HG02981 (cell line): ENCODE results near the gene RRN3.
"Not testable (repeated sequence)": the region's sequence is repeated elsewhere in the genome, so short reads cannot be mapped to it uniquely, and the experiment has no call there.

Source experiments
- ATAC-seq: cut with Tn5 transposase; IDR thresholded peaks from one replicate; pipeline ENCODE4 v1.9.1; 2021; ENCODE audit warnings: mild to moderate bottlenecking, moderate library complexity; ENCODE audit not compliant: unreplicated experiment

RRN3 gene

DNA sequence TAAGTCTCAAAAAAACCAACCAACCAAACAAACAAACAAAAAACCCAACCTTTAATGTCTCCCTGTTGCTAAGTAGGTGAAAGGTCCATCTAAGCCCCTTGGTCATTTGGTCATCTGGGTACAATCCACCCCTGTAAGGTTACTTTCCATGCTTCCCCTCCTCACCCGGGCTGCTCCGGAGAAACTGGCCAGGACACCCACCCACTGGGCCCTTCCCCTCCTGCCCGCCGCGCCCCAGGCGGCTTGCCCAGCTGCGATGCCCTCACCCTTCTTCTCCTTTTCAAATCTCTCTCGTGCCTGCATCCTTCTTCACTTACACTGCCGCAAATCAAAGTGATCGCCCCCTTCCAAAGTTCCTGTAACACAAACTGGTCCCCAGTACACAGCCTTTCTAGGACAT is 40.2 kb downstream of the RRN3 start:
- ATAC-seq: no peak

DNA sequence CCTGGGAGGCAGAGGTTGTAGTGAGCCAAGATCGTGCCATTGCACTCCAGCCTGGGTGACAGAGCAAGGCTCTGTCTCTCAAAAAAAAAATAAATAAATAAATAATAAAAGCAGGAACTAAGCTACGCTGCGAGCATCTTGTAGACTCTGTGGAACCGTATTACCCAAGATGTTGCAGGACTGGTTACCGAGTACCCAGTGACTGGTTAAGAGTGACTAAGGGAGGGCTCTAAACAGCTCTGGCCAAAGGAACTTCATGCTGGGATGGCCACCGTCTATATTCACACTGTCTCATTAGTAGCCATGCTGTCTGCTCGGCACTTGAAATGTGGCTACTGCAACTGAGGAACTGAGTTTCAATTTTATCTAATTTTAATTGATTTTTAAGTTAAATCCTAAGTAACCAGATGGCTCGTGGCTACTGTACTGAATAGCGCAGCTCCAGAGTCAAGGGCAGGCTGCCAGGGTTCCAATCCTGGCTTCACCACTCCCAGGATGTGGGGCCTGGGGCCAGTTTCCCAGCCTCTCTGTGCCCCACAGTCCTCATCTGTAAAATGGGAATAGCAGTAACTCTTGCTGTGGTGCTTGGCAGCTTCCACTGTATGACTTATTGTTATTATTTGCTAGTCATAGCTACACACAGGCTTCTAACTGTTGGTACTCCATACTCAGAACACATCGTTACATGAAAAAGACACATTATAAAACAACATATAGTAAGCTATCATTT is 41.2 kb downstream of the RRN3 start:
- ATAC-seq: no peak

DNA sequence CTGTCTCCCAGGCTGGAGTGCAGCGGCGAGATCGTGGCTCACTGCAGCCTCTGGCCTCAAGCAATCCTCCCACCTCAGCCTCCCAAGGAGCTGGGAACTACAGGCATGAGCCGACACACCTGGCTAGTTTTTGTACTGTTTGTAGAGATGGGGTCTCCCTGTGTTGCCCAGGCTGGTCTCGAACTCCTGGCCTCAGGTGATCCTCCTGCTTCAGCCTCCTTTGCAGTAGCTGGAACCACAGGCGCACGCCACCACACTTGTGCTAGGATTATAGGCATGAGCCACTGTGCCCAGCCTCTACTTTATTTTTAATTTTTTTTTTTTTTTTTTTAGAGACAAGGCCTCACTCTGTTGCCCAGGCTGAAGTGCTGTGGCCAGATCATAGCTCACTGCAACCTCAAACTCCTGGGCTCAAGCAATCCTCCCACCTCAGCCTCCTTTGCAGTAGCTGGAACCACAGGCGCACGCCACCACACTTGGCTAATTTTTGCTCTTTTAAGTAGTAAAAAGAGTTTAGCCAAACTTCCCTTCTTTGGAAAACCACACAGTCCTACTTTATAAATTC is 42.6 kb downstream of the RRN3 start:
- no peak for ATAC-seq

DNA sequence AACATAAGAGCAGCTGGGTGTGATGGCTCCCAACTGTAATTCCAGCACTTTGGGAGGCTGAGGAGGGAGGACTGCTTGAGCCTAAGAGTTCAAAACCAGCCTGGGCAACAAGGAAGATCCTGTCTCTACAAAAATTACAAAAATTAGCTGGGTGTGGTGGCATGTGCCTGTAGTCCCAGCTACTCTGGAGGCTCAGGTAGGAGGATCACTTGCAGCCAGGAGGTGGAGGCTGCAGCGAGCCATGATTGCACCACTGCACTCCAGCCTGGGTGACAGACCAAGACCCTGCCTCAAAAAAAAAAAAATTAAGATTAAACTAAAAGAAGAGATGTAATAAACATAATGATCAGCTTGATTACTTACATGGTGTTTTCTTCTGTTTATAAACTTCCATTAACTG is 43.6 kb downstream of the RRN3 start:
- ATAC-seq: not testable (repeated sequence)

DNA sequence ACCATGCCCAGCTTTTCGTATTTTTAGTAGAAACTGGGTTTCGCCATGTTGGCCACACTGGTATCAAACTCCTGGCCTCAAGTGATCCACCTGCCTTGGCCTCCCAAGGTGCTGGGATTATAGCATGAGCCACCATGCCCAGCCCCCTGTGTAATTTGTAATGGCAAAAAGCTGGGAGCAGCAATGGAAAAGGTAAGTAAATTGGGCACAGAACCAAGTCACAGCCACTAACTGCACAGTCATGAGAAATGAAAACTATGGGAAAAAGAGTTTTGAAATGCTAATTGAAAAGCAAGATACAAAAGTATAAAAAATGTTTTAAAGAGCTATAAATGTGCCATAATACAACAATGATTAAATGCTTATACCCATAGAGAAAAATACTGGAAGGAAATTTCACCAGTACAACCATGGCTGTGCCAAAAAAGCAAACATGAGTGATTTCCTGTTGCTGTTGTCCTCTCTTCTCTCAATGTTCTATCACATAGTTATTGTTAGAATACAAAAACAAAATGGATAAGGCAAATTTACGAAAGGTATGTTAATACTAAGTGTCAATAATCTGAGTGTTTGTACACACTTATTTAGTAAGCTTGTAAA is 44.4 kb downstream of the RRN3 start:
- ATAC-seq: no peak

DNA sequence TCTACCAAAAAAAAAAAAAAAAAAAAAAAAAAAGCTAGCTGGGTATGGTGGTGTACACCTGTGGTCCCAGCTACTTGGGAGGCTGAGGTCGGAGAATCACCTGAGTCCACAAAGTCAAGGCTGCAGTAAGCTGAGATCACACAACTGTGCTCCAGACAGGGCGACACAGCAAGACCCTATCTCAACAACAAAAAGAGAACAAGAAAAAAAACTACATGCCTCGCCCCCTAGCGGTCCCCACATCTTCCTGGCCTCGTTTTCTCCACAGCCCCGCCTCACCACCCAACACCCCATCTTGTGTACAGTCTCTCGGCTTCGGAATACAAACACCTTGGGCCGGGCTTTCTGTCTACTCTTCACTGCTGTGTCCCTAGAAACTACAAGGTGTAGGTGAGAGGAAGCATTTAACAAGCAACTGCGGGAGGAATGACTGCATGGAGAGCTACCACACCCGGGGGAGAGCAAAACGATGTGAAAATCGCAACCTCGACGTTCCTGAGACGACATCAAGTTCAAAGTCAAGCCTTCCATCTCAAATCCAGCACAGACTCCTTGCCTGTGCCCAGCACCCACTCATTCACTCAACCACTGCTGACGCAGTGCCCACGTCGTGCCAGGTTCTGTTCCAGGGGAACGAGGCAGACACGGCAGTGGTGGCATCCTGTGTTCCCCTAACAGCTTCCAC is 47.2 kb downstream of the RRN3 start:
- no peak for ATAC-seq

DNA sequence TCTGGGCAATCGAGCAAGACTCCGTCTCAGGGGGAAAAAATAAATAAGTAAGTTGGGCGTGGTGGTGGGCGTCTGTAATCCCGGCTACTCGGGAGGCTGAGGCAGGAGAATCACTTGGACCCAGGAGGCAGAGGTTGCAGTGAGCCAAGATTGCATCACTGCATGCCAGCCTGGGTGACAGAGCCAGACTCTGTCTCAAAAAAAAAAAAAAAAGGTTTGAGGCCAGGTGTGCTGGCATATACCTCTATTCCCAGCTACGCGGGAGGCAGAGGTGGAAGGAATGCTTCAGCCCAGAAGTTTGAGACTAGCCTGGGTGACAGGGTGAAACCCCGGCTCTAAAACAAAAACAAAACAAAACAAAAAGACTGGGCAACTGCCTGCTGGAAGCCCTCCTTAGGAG is 48.8 kb downstream of the RRN3 start:
- ATAC-seq: not testable (repeated sequence)

DNA sequence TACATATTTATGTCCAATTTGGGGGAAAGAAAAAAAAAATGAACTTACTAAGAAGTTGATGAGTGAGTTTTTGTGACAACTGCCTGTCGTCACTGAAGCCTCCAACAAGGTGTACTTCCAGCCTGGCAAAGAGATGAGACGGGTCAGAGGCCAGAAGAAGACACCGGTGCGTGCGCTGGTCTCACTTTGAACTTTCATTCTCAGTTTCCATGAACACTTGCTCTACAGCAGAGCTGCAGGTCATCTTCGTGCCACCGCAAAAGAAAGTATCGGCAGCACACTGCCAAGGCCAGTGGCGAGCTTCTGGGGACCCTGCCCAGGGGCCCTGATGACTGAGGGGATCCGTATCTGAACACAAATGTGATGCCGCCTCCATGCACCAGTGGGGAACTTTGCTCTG is 49.8 kb downstream of the RRN3 start:
- no peak for ATAC-seq

DNA sequence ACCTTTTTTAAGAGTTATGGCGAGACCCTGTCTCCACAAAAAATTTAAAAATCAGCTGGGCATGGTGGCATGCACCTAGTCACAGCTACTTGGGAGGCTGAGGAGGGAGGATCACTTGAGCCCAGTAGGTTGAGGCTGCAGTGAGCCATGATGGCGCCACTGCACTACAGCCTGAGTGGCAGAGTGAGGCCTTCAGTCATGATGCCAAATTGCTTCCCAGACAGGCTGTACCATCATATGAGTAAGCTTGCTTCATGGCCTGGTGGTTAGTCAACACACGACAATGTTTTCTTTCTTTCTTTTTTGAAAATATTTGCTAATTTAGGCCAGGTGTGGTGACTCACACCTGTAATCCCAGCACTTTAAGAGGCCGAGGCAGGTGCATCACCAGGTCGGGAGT is 50.7 kb downstream of the RRN3 start:
- ATAC-seq: no peak

DNA sequence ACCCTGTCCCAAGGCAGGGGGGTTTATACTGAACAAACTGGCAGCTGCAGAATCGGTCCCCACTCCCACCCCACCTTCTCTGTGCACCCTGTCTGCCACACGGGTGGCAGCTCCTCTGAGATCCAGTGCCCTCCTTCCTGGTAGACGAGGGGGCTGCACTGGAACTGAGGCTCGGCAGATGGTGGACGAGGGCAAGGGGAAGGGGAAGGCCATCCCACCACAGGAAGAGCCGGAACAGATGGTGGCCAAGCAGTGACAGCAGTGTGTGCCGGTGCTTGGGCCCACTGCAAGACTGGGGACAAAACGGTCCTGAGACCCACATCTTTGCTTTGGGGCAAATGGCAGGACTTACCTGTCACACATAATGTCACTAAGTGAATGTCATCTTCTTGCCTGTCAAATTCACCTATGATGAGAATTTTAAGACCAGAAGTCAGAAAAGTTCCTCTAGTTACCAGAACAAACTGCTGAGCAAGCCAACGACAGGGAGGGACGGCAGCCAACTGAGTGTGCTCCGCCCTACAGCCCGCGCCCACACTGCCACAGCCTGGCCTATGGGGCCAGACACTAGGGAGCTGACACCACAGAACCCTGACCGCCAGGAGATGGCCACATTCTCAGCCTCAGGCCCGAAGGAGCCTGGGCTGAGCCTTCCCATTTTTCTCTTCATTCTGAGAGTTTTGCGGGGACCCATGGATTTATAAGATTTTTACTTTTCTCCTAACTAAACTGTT is 52.6 kb downstream of the RRN3 start:
- no peak for ATAC-seq

DNA sequence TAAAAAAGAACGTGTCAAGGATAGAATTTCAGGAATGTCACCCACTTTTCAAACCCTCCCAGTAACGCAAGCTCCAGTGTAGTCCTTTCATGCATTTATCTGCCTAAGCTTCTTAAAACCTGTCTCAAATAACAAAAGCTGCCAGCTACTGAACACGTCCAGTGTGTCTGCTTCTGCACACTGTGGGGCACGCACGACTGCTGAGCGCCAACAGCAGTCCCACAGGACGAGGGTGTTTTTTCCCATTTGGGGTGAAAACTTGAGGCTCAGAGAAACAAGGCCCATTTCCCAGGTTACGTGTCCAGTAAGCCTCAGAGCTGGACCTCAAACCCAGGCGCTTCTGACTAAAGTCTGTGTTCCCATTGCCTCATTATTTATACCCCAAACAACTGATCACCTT is 55.4 kb downstream of the RRN3 start:
- no peak for ATAC-seq

DNA sequence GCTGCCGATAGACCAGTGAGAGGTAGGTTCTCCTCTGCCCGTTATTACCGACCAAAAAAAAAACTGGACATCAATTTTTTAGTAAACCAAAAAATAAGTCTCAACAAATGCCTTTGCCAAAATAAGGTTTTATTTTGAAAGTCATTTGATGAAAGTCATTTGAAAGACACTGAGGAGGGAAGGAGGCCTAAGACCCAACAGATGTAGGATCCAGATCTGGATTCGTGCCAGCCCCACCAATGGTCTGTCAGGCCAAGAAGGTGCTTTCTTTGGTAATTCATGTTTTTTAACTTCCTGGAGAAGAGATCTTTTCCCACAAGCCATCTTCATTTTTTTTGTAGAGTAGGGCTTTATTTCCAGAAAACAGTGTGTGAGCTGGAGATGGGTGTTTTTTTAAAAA is 56.3 kb downstream of the RRN3 start:
- no peak for ATAC-seq

DNA sequence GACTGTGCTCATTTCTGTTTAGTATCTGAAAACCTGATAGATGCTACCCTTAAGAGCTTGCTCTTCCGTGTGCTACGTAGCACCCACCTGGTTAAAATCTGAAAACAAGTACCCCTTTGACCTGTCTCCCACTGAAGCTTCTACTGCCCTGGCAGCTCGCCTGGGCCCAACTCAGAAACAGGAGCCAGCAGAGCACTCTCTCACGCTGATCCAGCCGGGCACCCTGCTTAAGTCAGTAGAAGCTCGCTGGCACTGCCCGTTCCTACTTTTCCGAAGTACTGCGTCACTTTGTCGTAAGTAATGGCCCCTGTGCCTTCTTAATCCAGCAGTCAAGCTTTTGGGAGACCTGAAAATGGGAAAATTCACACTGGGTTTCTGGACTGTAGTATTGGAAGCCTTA is 57.1 kb downstream of the RRN3 start:
- ATAC-seq: no peak

DNA sequence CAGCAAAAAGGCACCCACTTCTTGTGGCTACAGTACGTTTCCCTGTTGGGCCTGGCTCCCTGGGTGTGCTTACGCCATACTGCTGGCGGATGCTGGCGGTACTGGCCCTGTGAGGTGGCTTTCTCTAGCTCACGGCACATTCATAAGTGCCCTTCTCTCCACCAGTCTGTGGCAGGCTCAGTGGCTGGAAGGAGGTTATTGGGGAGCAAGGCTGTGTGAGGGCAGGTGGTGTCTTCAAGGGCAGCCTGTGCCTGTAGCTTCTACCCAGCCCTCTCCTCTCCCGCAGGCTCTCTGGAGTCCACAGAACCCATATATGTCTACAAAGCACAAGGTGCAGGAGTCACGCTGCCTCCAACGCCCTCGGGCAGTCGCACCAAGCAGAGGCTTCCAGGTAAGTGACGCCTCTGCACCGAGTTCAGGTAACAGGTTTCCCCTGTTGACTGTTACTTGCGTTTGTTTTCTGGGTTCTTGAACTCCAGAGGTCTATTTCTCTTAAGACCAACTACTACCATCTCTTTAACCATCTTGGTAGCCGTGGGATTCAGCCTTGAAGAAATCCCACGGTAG is 58.8 kb downstream of the RRN3 start:
- ATAC-seq: no peak

DNA sequence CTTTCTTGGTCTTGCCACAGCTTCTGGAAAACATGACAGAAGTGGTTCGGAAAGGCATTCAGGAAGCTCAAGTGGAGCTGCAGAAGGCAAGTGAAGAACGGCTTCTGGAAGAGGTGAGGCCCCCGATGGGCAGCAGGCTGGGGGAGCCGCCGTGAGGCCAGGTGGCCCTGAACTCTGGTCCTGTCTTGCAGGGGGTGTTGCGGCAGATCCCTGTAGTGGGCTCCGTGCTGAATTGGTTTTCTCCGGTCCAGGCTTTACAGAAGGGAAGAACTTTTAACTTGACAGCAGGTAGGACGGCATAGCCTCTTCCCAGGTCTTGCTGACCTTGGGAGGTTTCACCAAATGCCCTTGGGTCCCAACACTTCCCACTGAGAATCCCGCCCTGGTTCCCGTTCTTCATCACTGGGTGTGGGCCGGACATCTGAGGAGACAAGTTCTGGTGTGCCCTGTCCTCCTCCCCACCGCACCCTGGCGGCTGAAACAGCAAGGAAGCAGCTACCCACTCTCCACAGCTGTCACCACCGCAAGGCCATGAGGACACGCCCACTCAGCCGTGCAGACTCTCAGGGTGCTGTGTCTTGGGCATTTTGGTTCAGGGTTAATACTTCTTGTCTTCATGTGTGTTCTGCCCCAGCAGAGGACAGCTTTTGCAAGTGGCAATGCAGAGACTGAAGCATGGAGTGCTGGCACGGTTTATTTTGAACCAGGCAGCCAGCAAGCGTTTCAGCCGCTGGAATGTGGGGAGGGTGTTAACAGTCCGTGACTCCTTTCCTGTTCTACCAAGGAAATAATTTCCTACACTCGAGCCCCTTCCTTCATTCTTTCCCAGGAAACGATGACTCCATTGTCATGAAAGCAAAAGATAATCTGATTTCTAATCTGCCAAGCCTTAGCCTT is 59.6 kb downstream of the RRN3 start:
- no peak for ATAC-seq

DNA sequence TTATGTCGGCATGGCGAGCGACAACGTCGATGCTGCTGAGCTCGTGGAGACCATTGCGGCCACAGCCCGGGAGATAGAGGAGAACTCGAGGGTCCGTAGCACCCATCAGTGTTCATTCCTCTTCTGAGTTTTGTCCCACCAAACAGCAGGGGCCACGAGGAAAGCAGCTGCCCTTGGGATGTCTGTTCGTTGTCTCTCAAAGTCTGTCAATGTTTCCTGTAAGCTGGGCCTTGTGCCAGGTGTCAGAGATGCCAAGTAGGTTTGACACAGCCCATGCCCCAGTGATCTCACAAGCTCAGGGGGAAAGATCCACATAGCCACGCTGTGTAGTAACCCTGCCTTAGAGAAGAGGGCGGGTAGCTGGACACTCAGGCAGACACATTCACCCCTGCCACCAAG is 60.8 kb downstream of the RRN3 start:
- ATAC-seq: no peak

DNA sequence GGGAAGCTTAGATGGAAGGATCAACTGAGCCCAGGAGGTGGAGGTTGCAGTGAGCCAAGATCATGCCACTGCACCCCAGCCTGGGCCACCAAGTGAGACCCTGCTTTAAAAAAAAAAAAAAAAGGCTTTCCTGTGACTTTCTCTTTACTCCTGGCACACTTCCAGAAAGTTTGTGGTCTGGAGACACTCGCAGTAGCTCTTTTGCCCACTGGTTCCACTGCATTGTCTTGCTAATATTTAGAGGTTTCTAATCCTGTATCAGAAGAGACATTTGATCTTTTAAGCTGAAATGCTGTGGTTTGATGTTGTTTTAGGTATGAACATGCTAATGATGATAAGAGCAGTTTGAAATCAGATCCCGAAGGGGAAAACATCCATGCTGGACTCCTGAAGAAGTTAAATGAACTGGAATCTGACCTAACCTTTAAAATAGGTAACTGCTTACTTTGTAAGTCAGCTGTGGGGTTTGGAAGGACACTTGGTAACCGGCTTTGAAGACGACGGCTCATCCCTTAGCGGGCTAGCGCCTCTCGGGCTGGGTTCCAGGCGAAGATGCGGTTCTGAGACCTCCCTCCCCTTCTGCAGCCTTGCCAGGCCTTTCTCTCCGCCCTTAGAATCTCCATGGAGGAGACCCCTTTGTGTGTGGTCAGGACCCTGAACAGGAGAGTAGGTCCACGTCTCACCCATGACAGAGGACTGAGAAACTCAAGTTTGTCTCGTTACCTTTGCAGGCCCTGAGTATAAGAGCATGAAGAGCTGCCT is 61.3 kb downstream of the RRN3 start:
- ATAC-seq: no peak

DNA sequence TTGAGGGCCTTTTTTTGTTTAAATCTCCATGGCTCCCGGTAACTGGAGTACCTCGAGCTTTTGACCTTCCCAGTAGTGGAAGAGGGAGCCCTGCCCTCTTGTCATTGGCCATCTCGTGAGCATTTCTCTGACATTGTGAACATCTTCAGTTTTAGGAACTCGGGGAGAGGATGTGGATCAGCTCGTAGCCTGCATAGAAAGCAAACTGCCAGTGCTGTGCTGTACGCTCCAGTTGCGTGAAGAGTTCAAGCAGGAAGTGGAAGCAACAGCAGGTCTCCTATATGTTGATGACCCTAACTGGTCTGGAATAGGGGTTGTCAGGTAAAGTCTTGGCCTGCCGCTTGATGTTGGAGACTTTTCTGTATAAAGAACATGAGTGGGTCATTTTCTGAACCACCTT is 62.5 kb downstream of the RRN3 start:
- ATAC-seq: no peak

DNA sequence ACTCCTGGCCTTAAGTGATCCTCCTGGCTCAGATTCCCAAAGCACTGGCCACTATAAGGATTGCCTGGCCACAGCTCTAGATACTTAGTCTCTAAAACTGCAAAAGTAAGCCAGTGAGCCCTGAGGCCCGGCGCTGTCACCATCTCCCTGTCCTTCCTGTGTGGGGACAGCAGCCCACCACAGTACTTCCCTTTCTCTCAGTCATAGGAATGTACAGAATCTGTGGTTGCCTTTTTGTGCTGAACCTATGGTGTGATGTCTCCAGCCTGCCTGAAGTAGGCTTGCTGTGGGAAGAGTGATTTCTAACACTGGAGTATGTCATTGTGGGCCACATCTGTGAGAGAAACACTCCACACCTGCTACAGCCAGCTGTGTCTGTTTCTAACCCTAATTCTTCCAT is 62.9 kb downstream of the RRN3 start:
- ATAC-seq: no peak
